Measurements from ENCODE around the gene SLC6A3. TPM values are rescaled to one million over a fixed set of nuclear protein-coding genes. Genes with fewer than 3 reads are reported as not detected.
"Not testable (repeated sequence)": the region's sequence is repeated elsewhere in the genome, so short reads cannot be mapped to it uniquely, and the experiment has no call there.

The SLC6A3 gene
- polyA plus RNA-seq, 3 donors = 0.41 to 0.72 (median 0.47) TPM

- DNase-seq (ENCODE audit: low read depth in 3 of 3, low spot score in 2 of 3) = no peak
These were observed 33.2 kb upstream of the SLC6A3 start for GRCh38 chr5:1478271-1479035.

DNA sequence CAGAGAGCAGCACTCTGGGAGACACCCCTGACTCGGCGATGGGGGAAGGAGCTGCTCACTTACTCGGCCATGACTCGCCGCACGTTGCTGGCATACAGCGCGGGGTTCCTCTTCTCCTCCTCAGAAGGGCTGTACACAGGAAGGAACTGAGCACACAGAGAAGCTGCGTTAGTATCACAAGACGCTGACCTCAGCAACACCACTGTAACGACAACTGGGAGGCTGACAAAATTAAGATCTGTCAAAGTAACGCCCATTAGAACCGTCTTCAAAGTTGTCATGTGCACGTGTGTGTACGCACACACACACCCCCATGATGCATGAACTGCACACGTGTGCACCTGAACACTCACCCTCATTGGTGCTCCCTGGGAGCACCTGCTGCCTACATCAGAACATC is 32.1 kb upstream of the SLC6A3 start:
- DNase-seq (ENCODE audit: low read depth in 3 of 3, low spot score in 2 of 3) = no peak

GRCh38 chr5:1476967-1477310 is 31.7 kb upstream of the SLC6A3 start:
- DNase-seq (ENCODE audit: low read depth in 3 of 3, low spot score in 2 of 3) = no peak

DNA sequence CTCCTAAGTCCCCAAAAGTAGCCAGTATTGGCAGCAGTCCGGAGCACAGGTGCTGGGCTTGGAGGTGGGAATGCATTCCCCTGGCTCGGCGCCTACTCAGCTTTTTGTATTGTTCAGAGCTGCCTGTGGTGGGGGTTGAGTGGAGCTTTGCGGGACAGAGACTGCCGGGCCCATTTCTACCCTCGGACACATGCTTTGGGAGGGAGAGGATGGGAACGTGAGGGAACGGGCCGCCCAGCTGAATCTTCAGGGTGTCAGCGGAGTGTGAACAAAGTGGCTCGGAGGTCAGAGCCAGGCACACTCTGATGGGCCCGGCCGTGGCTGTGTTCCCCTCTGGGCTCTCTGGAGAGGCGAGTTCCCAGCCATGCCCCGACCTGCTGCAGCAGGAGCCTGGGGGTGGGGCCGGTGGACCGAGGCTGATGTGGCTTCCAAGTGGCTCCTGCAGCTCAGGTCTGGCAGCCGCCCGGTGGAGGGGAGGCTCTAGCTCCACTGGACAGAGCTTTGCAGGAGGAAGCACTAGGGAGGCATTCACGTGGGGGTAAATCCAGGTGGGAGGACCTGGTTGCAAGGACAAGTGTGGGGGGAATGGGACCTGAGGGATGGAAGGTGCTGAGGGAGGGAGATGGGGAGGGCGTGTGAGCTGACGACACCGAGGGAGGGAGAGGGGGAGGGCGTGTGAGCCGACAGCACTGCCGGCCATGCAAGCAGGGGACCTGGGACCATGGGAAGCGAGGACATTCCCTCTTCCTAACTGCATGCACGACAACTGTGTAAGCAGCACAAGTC is 31.1 kb upstream of the SLC6A3 start:
- DNase-seq (ENCODE audit: low read depth in 3 of 3, low spot score in 2 of 3) = no peak

- not testable (repeated sequence) for DNase-seq (ENCODE audit: low read depth in 3 of 3, low spot score in 2 of 3)
These were observed 30.3 kb upstream of the SLC6A3 start for GRCh38 chr5:1475544-1475900.

- no peak for DNase-seq (ENCODE audit: low read depth in 3 of 3, low spot score in 2 of 3)
These were observed 29.8 kb upstream of the SLC6A3 start for GRCh38 chr5:1474866-1475543.

DNA sequence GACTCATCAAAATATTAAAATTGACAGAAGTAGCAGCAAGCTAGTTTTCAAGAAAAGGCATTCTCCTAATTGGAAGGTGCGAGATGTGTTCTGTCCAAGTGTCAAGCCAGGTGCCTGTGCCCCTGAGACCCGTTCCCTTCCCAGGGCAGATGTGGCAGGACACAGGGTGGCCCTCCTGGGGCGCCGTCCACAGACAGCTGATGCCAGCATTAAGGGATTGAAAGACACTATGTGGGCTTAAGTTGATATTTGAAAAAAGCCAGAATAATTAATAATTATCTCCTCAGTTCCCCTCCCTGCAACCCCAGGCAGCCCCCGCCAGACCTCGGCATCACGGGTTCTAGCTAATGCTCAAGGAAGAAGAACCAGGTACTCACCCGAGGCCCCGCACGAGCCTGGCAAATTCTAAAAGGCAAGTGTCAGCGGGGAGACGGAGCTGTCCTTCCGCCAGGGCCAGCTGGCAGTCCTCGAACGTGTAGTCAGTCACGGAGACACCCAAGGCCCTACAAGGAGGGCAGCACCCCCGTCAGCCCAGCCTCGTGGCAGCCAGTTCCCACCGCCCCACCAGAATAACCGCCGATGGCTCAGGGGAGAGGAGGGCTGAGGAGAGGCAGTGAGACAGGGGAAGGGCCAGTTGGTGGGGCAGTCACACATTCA is 29.1 kb upstream of the SLC6A3 start:
- DNase-seq (ENCODE audit: low read depth in 3 of 3, low spot score in 2 of 3) = no peak

DNA sequence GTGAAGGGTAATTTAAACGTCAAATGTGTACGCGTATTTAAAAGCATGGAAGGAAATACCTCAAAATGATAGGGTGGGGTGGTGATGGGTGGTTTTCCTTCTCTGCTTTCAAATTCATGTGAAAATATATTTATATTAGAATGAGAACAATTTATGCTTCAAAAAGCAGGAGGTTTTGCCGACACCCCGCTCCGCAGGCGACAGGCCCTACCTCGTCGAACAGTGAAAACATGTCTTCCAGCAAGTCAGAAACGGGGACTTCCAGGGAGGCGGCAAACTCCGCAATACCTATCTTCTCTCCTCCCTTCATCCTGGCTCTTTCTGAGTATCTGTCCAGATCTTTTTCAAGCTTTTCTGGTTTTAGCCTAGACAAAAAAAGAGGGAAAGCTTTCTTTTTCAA is 28.5 kb upstream of the SLC6A3 start:
- DNase-seq (ENCODE audit: low read depth in 3 of 3, low spot score in 2 of 3) = no peak

DNA sequence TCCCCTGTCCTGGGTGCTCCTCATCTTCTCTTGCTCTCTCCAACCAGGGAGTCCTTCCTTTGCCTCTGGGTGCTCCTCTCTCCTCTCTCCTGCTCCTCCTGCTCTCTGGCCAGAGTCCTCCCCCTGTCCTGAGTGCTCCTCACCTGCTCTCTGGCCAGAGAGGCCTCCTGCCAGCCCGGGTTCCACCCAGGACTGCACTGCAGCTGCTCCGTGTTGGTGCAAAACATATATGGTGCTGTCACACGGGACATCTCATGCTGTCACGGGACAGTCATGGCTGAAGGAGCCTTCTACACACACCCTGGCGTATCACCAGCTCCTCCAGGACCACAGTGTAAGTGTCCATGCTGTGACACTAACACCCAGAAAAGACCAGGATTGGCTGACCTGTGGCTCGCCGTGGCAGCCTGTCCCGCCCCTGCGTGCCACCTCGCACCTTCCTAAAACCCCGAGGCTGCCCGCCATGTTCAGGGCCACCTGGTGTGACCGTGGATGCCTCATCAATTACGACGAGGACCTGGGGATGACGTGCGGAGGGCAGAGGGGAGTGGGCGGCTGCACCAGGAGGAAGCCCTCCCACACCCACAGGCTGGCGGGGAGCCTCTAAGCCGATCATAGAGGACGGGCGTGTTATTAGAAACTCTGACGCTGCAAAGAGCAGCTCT is 27.9 kb upstream of the SLC6A3 start:
- no peak for DNase-seq (ENCODE audit: low read depth in 3 of 3, low spot score in 2 of 3)

- DNase-seq (ENCODE audit: low read depth in 3 of 3, low spot score in 2 of 3) = no peak
These were observed 27.0 kb upstream of the SLC6A3 start for GRCh38 chr5:1471997-1472963.

DNA sequence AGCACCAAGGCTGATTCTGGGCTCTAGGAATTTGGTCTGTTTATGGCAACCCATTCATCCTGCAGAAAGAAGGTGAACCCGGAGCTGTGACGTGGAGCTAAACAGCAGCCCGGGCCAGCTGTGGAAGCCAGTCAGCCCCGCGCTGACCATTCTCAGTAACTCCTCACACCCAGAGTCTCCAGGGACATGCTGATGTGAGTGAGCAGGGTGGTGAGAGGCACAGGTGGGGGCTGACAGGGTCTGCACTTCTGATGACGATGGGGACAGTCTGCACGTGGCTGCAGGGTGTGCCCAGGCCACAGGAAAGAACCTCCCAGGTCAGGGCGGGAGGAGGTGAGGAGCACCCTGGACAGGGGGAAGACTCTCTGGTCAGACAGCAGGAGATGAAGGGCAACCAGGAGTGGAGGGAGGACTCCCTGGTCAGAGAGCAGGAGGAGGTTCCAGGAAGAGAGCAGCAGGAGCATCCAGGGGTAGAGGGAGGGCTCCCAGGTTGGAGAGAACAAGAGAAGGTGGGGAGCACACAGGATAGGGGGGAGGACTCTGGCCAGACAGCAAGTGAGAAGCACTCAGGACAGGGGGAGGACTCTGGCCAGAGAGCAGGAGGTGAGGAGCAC is 26.1 kb upstream of the SLC6A3 start:
- DNase-seq (ENCODE audit: low read depth in 3 of 3, low spot score in 2 of 3) = no peak

DNA sequence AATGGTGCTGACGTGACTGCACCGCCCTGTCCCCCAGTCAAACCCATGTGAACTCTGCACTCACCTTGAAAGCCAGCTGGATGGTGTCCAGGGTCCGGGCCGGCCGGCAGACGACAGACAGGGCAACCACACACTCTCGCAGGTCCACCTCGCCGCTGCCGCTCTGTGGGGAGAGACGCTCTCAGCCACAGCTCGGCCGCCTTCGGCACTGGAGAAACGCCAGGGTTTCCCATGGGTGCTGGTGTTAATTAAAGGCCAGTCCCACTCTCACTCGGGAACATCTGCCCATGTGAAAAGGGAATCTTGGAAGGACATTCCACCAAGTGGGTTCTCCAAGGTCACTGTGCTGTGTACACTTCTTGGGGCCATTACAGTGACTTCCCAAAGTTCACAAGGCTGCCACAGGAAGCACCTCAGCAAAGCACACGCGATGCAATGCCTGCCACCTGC is 25.5 kb upstream of the SLC6A3 start:
- no peak for DNase-seq (ENCODE audit: low read depth in 3 of 3, low spot score in 2 of 3)

GRCh38 chr5:1468629-1469527 is 23.6 kb upstream of the SLC6A3 start:
- DNase-seq (ENCODE audit: low read depth in 3 of 3, low spot score in 2 of 3) = no peak

DNA sequence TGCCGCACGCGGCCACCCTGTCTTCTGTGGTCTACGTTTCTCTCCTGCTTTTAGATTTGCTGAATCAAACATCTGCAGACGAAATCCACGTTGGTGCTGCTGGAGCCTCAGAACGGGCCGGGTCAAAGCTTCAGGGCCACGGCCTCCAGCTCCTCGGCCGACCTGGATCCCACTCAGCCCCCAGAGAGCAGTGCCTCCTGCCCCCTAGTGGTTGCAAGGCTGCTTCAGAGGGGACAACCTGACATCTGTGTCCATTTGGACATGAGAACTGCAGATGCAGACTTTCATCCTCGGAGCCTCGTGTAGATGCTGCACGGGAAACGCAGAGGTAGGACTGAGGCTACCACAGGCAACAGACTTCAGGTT is 23.0 kb upstream of the SLC6A3 start:
- no peak for DNase-seq (ENCODE audit: low read depth in 3 of 3, low spot score in 2 of 3)

GRCh38 chr5:1467341-1468246 is 22.4 kb upstream of the SLC6A3 start:
- DNase-seq (ENCODE audit: low read depth in 3 of 3, low spot score in 2 of 3) = no peak

DNA sequence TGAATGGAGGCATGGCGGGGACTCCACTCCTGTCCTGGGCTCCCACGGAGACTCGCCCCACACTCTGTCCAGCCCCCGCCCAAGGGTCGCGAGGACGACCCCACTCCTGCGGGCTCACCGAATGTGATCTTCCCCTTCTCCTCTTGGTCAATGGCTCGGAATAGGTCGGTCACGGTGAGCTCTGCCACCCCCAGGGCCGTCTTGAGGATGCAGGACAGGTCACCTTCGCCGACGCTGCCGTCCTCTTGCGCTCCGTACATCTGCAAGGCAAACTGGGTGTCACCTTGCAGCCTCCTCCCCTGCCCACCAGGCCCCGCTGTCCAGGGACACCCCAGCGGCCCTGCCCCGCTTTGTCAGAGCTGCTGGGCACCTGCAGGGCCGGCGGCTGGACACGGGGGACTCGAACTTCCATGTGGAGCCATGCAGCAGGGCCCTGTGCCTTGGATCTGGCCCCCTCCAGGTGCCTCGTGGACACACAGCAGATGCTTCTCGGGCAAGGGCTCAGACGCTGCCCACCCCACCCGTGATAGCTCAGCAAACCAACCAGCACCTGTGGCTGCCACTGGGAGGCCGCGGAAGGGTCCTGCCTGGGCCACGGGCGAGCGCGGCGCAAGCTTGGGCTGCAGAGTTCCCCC is 21.5 kb upstream of the SLC6A3 start:
- no peak for DNase-seq (ENCODE audit: low read depth in 3 of 3, low spot score in 2 of 3)

Data from right renal cortex interstitium (tissue), 3 donors.